Stimulated activated CD8-positive, alpha-beta memory T cell treated with anti-CD3 and anti-CD28 coated beads, Interleukin-2, amount 100 ng/mL, for 48 hours (primary cell): ENCODE data around the gene MRPL42.
A peak's percentile ranks its signal among the peaks of the same experiment; 100 is the strongest.
"Not testable (repeated sequence)": the region's sequence is repeated elsewhere in the genome, so short reads cannot be mapped to it uniquely, and the experiment has no call there.

Source experiments
- DNase-seq, 2 donors: peaks; one replicate each; pipeline ENCODE4 v3.0.0-alpha.2; 2020; ENCODE audit warnings: low read depth in 2 of 2

The MRPL42 gene

GRCh38 chr12:93467351-93468007 lies at the start of gene MRPL42:
Gene MRPL42, plus strand, starts transcription at chr12:93467514. Its CDS starts 1,772 bp downstream, at chr12:93469286.
- peak; percentile 84 to 90 for DNase-seq

- no peak for DNase-seq
Observed at GRCh38 chr12:93417967-93418480, 49.3 kb upstream of the MRPL42 start.

- no peak for DNase-seq
Observed at GRCh38 chr12:93419388-93420034, 47.8 kb upstream of the MRPL42 start.

GRCh38 chr12:93422050-93422449 lies 45.3 kb upstream of the MRPL42 start:
- DNase-seq: no peak

- DNase-seq: no peak
Observed at GRCh38 chr12:93425736-93426411, 41.4 kb upstream of the MRPL42 start.

GRCh38 chr12:93426412-93426805 lies 40.9 kb upstream of the MRPL42 start:
- no peak for DNase-seq

GRCh38 chr12:93427779-93428564 lies 39.3 kb upstream of the MRPL42 start:
- DNase-seq: no peak

- DNase-seq: no peak
Observed at GRCh38 chr12:93429448-93429847, 37.9 kb upstream of the MRPL42 start.

GRCh38 chr12:93429852-93430251 lies 37.5 kb upstream of the MRPL42 start:
- DNase-seq: no peak

GRCh38 chr12:93430280-93430679 lies 37.0 kb upstream of the MRPL42 start:
- DNase-seq: no peak

- not testable (repeated sequence) for DNase-seq
Observed at GRCh38 chr12:93432031-93432430, 35.3 kb upstream of the MRPL42 start.

GRCh38 chr12:93434256-93434865 lies 33.0 kb upstream of the MRPL42 start:
- no peak for DNase-seq

- no peak for DNase-seq
Observed at GRCh38 chr12:93438266-93439050, 28.9 kb upstream of the MRPL42 start.

- DNase-seq: no peak
Observed at GRCh38 chr12:93440043-93440835, 27.1 kb upstream of the MRPL42 start.

- peak in 1 of 2 donors; percentile 14 for DNase-seq
Observed at GRCh38 chr12:93441081-93441616, 26.2 kb upstream of the MRPL42 start.

GRCh38 chr12:93441617-93442410 lies 25.5 kb upstream of the MRPL42 start, which contains the start of gene UBE2N:
Gene UBE2N, minus strand, starts transcription at chr12:93441947. Its CDS starts 63 bp downstream, at chr12:93441884.
- peak; percentile 93 to 97 for DNase-seq

- DNase-seq: no peak
Observed at GRCh38 chr12:93442411-93443340, 24.6 kb upstream of the MRPL42 start.
